Measurements from ENCODE around the gene CLBA1.
"Not testable (repeated sequence)": the region's sequence is repeated elsewhere in the genome, so short reads cannot be mapped to it uniquely, and the experiment has no call there.

The CLBA1 gene

DNA sequence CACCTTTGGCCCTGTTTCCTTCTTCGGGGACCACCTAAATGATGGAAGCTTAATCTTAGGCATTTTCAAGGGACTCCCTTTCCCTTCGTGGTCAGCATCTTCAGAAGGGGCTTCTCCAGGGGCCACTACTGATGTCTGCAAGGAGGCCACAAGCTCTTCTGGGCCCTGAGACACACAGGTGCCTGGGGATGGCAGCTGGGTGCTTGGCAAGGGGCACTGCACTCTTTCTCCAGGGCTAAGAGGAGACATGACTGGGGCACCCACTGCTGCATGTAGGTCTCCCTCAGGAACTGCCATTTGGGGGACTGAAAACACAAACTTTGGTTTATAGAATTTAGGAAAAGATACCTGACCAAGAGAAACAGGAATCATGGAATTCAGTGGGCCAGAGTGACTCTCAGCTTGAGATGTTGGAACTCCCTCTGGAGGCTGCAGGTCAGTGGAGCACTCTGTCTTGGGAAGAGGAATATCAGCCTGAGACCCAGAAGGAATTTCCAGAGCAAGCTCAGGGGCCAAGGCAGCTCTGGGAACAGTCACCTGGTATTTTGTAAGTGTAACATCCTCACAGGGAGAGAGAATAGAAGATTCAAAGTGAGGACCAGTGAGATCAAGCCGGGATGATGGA lies 45.0 kb upstream of the CLBA1 start:
- Histone ChIP-seq H3K4me2 (ENCODE audit: low read length) (no peak overlapping the region), H4K20me1 (ENCODE audit: insufficient read depth, low read length) (no peaks in the 10 kb centered on the region), H3K27me3 (ENCODE audit: low read depth, low read length) (peaks cover 43% of the 10 kb centered on the region)

DNA sequence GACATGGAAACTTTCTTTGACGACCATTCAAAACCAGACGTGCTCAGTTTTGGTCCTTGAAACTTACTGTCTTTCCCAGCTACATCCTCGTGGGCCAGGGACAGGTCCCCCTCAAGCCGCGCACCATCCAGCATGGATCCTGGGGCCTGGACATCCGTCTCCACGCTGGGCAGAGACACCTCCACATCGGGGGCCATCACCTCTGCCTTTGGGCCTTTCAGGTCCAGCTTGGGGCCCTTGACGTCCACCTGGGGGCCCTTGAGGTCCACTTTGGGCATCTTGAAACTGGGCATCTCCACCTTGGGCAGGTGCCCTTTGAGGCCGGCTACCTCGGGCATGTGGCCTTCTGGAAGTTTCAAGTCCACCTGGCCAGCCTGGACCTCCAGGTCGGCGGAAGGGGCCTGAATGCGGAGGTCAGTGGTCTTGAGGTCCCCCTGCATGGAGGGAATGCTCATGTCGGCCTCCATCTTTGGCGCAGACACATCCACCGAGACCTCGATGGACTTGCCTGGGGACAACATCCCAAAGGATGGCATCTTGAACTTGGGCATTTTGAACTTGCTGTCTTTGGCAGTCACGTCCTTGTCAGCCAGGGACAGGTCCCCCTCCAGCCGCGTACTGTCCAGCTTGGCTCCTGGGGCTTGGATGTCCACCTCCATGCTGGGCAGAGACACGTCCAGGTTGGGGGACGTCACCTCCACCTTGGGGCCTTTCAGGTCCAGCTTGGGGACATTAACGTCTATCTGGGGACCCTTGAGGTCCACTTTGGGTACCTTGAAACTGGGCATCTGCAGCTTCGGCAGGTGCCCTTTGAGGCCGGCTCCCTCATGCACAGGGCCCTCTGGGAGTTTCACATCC lies 43.9 kb upstream of the CLBA1 start:
- Histone ChIP-seq H3K9me3 (ENCODE audit: insufficient read depth, low read length) (no peaks in the 10 kb centered on the region), H3K4me1 (ENCODE audit: low read length) (no peaks in the 10 kb centered on the region), H4K20me1 (ENCODE audit: insufficient read depth, low read length) (no peaks in the 10 kb centered on the region), H3K27ac (ENCODE audit: low read length) (no peak overlapping the region), H3K4me3 (ENCODE audit: low read length) (no peak overlapping the region), H3K9ac (ENCODE audit: low read length) (no peak overlapping the region), H3K79me2 (ENCODE audit: low read length) (no peaks in the 10 kb centered on the region), H3K27me3 (ENCODE audit: low read depth, low read length) (peaks cover 43% of the 10 kb centered on the region), H3K36me3 (replicated peaks; ENCODE audit: low read depth, low read length) (no peaks in the 10 kb centered on the region), H3K4me2 (ENCODE audit: low read length) (no peak overlapping the region), H2AFZ (ENCODE audit: low read depth, low read length) (no peak overlapping the region)
- TF ChIP-seq, protein P1, sequence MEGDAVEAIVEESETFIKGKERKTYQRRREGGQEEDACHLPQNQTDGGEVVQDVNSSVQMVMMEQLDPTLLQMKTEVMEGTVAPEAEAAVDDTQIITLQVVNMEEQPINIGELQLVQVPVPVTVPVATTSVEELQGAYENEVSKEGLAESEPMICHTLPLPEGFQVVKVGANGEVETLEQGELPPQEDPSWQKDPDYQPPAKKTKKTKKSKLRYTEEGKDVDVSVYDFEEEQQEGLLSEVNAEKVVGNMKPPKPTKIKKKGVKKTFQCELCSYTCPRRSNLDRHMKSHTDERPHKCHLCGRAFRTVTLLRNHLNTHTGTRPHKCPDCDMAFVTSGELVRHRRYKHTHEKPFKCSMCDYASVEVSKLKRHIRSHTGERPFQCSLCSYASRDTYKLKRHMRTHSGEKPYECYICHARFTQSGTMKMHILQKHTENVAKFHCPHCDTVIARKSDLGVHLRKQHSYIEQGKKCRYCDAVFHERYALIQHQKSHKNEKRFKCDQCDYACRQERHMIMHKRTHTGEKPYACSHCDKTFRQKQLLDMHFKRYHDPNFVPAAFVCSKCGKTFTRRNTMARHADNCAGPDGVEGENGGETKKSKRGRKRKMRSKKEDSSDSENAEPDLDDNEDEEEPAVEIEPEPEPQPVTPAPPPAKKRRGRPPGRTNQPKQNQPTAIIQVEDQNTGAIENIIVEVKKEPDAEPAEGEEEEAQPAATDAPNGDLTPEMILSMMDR (IDR thresholded peaks at IDR 0.05; ENCODE audit: low read depth, low read length), result no peak
- no peak for TF ChIP-seq EZH2phosphoT487 (IDR thresholded peaks at IDR 0.05; ENCODE audit: low read depth)

More for the DNA sequence above, 45.0 kb upstream of the CLBA1 start:
- Histone ChIP-seq H2AFZ (ENCODE audit: low read depth, low read length) (no peak overlapping the region), H3K4me3 (ENCODE audit: low read length) (no peak overlapping the region), H3K36me3 (replicated peaks; ENCODE audit: low read depth, low read length) (no peaks in the 10 kb centered on the region), H3K27ac (ENCODE audit: low read length) (no peak overlapping the region), H3K9me3 (ENCODE audit: insufficient read depth, low read length) (no peaks in the 10 kb centered on the region), H3K4me1 (ENCODE audit: low read length) (0 out of 2 replicates have a peak, but pooled peaks cover 5% of the 10 kb centered on the region), H3K79me2 (ENCODE audit: low read length) (no peaks in the 10 kb centered on the region), H3K9ac (ENCODE audit: low read length) (no peak overlapping the region)
- TF ChIP-seq EZH2phosphoT487 (IDR thresholded peaks at IDR 0.05; ENCODE audit: low read depth), result no peak
- TF ChIP-seq, protein P1 (IDR thresholded peaks at IDR 0.05; ENCODE audit: low read depth, low read length), result peak; percentile 19

DNA sequence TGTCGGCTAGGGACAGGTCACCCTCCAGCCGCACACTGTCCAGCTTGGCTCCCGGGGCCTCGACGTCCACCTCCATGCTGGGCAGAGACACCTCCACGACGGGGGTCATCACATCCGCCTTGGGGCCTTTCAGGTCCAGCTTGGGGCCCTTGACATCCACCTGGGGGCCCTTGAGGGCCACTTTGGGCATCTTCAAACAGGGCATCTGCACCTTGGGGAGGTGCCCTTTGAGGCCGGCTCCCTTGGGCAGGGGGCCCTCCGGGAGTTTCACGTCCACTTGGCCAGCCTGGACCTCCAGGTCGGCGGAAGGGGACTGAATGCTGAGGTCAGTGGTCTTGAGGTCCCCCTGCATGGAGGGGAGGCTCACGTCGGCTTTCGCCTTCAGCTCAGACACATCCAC lies 43.0 kb upstream of the CLBA1 start:
- no peaks in the 10 kb centered on the region for H4K20me1 ChIP-seq (ENCODE audit: insufficient read depth, low read length)
- no peaks in the 10 kb centered on the region for H3K4me1 ChIP-seq (ENCODE audit: low read length)
- no peaks in the 10 kb centered on the region for H3K36me3 ChIP-seq (replicated peaks; ENCODE audit: low read depth, low read length)
- H3K79me2 ChIP-seq (ENCODE audit: low read length), result no peaks in the 10 kb centered on the region
- no peak overlapping the region for H3K9ac ChIP-seq (ENCODE audit: low read length)
- no peak for TF ChIP-seq EZH2phosphoT487 (IDR thresholded peaks at IDR 0.05; ENCODE audit: low read depth)
- TF ChIP-seq, protein P1 (IDR thresholded peaks at IDR 0.05; ENCODE audit: low read depth, low read length), result no peak
- H3K4me3 ChIP-seq (ENCODE audit: low read length), result no peak overlapping the region
- H3K4me2 ChIP-seq (ENCODE audit: low read length), result no peak overlapping the region
- H3K27ac ChIP-seq (ENCODE audit: low read length), result no peak overlapping the region
- H3K9me3 ChIP-seq (ENCODE audit: insufficient read depth, low read length), result no peaks in the 10 kb centered on the region
- H2AFZ ChIP-seq (ENCODE audit: low read depth, low read length), result no peak overlapping the region
- peaks cover 36% of the 10 kb centered on the region for H3K27me3 ChIP-seq (ENCODE audit: low read depth, low read length)

DNA sequence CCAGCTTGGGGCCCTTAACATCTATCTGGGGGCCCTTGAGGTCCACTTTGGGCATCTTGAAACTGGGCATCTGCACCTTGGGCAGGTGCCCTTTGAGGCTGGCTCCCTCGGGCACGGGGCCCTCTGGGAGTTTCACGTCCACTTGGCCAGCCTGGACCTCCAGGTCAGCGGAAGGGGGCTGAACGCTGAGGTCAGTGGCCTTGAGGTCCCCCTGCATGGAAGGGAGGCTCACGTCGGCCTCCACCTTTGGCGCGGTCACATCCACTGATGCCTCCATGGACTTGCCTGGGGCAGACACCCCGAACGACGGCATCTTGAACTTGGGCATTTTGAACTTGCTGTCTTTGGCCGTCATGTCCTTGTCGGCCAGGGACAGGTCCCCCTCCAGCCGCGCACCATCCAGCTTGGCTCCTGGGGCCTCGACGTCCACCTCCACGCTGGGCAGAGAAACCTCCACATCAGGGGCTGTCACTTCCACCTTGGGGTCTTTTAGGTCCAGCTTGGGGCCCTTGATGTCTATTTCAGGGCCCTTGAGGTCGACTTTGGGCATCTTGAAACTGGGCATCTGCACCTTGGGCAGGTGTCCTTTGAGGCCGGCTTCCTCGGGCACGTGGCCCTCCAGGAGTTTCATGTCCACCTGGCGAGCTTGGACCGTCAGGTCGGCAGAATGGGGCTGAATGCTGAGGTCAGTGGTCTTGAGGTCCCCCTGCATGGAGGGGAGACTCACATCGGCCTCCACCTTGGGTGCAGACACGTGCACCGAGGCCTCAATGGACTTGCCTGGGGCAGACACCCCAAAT lies 42.2 kb upstream of the CLBA1 start:
- not testable (repeated sequence) for H2AFZ ChIP-seq (ENCODE audit: low read depth, low read length); H3K4me2 ChIP-seq (ENCODE audit: low read length); H3K36me3 ChIP-seq (replicated peaks; ENCODE audit: low read depth, low read length); H3K4me1 ChIP-seq (ENCODE audit: low read length); H3K9me3 ChIP-seq (ENCODE audit: insufficient read depth, low read length); H4K20me1 ChIP-seq (ENCODE audit: insufficient read depth, low read length); H3K79me2 ChIP-seq (ENCODE audit: low read length); H3K4me3 ChIP-seq (ENCODE audit: low read length); H3K27ac ChIP-seq (ENCODE audit: low read length); H3K9ac ChIP-seq (ENCODE audit: low read length)
- H3K27me3 ChIP-seq (ENCODE audit: low read depth, low read length), result peaks cover 27% of the 10 kb centered on the region

DNA sequence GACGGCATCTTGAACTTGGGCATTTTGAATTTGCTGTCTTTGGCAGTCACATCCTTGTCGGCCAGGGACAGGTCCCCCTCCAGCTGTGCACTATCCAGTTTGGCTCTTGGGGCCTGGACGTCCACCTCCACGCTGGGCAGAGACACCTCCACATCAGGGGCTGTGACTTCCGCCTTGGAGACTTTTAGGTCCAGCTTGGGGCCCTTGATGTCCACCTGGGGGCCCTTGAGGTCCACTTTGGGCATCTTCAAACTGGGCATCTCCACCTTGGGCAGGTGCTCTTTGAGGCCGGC lies 41.6 kb upstream of the CLBA1 start:
- H3K79me2 ChIP-seq (ENCODE audit: low read length); H3K27ac ChIP-seq (ENCODE audit: low read length); H2AFZ ChIP-seq (ENCODE audit: low read depth, low read length); H3K4me3 ChIP-seq (ENCODE audit: low read length); H4K20me1 ChIP-seq (ENCODE audit: insufficient read depth, low read length); H3K36me3 ChIP-seq (replicated peaks; ENCODE audit: low read depth, low read length); H3K9me3 ChIP-seq (ENCODE audit: insufficient read depth, low read length); H3K9ac ChIP-seq (ENCODE audit: low read length); H3K4me2 ChIP-seq (ENCODE audit: low read length); H3K4me1 ChIP-seq (ENCODE audit: low read length): not testable (repeated sequence)
- peaks cover 22% of the 10 kb centered on the region for H3K27me3 ChIP-seq (ENCODE audit: low read depth, low read length)

DNA sequence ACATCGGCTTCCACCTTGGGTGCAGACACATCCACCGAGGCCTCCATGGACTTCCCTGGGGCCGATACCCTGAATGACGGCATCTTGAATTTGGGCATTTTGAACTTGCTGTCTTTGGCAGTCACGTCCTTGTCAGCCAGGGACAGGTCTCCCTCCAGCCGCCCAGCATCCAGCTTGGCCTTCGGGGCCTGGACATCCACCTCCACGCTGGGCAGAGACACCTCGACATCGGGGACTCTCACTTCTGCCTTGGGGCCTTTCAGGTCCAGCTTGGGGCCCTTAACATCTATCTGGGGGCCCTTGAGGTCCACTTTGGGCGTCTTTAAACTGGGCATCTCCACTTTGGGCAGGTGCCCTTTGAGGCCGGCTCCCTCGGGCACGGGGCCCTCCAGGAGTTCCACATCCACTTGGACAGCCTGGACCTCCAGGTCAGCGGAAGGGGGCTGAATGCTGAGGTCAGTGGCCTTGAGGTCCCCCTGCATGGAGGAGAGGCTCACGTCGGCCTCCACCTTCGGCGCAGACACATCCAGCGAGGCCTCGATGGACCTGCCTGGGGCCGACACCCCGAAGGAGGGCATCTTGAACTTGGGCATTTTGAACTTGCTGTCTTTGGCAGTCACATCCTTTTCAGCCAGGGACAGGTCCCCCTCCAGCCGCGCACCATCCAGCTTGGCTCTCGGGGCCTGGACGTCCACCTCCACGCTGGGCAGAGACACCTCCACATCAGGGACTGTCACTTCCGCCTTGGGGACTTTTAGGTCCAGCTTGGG lies 41.0 kb upstream of the CLBA1 start:
- H3K9me3 ChIP-seq (ENCODE audit: insufficient read depth, low read length); H3K4me3 ChIP-seq (ENCODE audit: low read length); H3K27ac ChIP-seq (ENCODE audit: low read length); H3K4me1 ChIP-seq (ENCODE audit: low read length); H2AFZ ChIP-seq (ENCODE audit: low read depth, low read length); H3K79me2 ChIP-seq (ENCODE audit: low read length); H4K20me1 ChIP-seq (ENCODE audit: insufficient read depth, low read length); H3K36me3 ChIP-seq (replicated peaks; ENCODE audit: low read depth, low read length); H3K4me2 ChIP-seq (ENCODE audit: low read length); H3K9ac ChIP-seq (ENCODE audit: low read length): not testable (repeated sequence)
- peaks cover 15% of the 10 kb centered on the region for H3K27me3 ChIP-seq (ENCODE audit: low read depth, low read length)
